Stimulated activated CD4-positive, alpha-beta T cell treated with anti-CD3 and anti-CD28 coated beads, TNF-alpha, amount 100 ng/mL, for 1 hour (primary cell): Measurements from ENCODE around the gene MAP2K5.
"Not testable (repeated sequence)": the region's sequence is repeated elsewhere in the genome, so short reads cannot be mapped to it uniquely, and the experiment has no call there.

Source experiments
- DNase-seq, 3 donors: peaks; one replicate each; pipeline ENCODE4 v3.0.0-alpha.2; 2020; ENCODE audit warnings: low read depth in 3 of 3, low spot score in 1 of 3

The MAP2K5 gene

GRCh38 chr15:67652586-67652985 lies 110.1 kb downstream of the MAP2K5 start:
- DNase-seq = no peak

- DNase-seq = no peak
These were observed 117.9 kb downstream of the MAP2K5 start for GRCh38 chr15:67660446-67660845.

- DNase-seq = no peak
These were observed 118.5 kb downstream of the MAP2K5 start for GRCh38 chr15:67660874-67661606.

- DNase-seq = no peak
These were observed 128.3 kb downstream of the MAP2K5 start for GRCh38 chr15:67670647-67671305.

- DNase-seq = not testable (repeated sequence)
These were observed 130.3 kb downstream of the MAP2K5 start for GRCh38 chr15:67672834-67673233.

GRCh38 chr15:67674983-67675382 lies 132.5 kb downstream of the MAP2K5 start:
- DNase-seq = no peak

GRCh38 chr15:67678089-67678488 lies 135.6 kb downstream of the MAP2K5 start:
- no peak for DNase-seq

GRCh38 chr15:67678993-67679392 lies 136.5 kb downstream of the MAP2K5 start:
- no peak for DNase-seq

- DNase-seq = no peak
These were observed 138.1 kb downstream of the MAP2K5 start for GRCh38 chr15:67680641-67681040.

- no peak for DNase-seq
These were observed 142.6 kb downstream of the MAP2K5 start for GRCh38 chr15:67685008-67685599.

- no peak for DNase-seq
These were observed 143.2 kb downstream of the MAP2K5 start for GRCh38 chr15:67685716-67686115.

- DNase-seq = no peak
These were observed 148.4 kb downstream of the MAP2K5 start for GRCh38 chr15:67690936-67691335.

GRCh38 chr15:67691450-67691849 lies 148.9 kb downstream of the MAP2K5 start:
- DNase-seq = no peak

- no peak for DNase-seq
These were observed 150.1 kb downstream of the MAP2K5 start for GRCh38 chr15:67692573-67692972.

- no peak for DNase-seq
These were observed 153.6 kb downstream of the MAP2K5 start for GRCh38 chr15:67696087-67696486.

GRCh38 chr15:67700023-67700422 lies 157.5 kb downstream of the MAP2K5 start:
- DNase-seq = no peak

GRCh38 chr15:67701669-67702068 lies 159.2 kb downstream of the MAP2K5 start:
- DNase-seq = no peak

- DNase-seq = no peak
These were observed 165.2 kb downstream of the MAP2K5 start for GRCh38 chr15:67707520-67708283.

GRCh38 chr15:67708500-67708899 lies 166.0 kb downstream of the MAP2K5 start:
- no peak for DNase-seq

- no peak for DNase-seq
These were observed 172.7 kb downstream of the MAP2K5 start for GRCh38 chr15:67715170-67715569.

GRCh38 chr15:67716171-67716570 lies 173.7 kb downstream of the MAP2K5 start:
- DNase-seq = no peak

GRCh38 chr15:67717776-67718175 lies 175.3 kb downstream of the MAP2K5 start:
- no peak for DNase-seq
